H1 (cell line): ENCODE measurements around the gene PTCH1.

ENCODE experiments used
- BRCA1 ChIP-seq: IDR thresholded peaks from 2 replicates; pipeline ENCODE4 v1.6.1; 2012; ENCODE audit warnings: low read depth, low read length, improper control_type of control experiment
- CTCF ChIP-seq, 3 experiments: IDR thresholded peaks; 1 replicate in 2 of 3; 2 replicates in 1 of 3; pipeline versions ENCODE4 v1.5.1 to v1.6.1; 2011; ENCODE audit warnings: low read length in 3 of 3, mild to moderate bottlenecking in 3 of 3, inconsistent platforms in 2 of 3, low read depth in 1 of 3, moderate library complexity in 1 of 3; ENCODE audit not compliant: insufficient read depth in 1 of 3; ENCODE audit errors: control extremely low read depth in 1 of 3
- EP300 ChIP-seq, 2 experiments: IDR thresholded peaks; 1 replicate in 1 of 2; 2 replicates in 1 of 2; pipeline ENCODE4 v1.6.1; 2011 to 2012; ENCODE audit warnings: low read depth in 2 of 2, low read length in 2 of 2, mild to moderate bottlenecking in 2 of 2, borderline replicate concordance in 1 of 2, inconsistent platforms in 1 of 2, moderate library complexity in 1 of 2
- KDM1A ChIP-seq: fragments of 200-600, 300-600 bp; sonication (generic); IDR thresholded peaks from 2 replicates; pipeline ENCODE4 v1.7.1; 2016; ENCODE audit warnings: mild to moderate bottlenecking, low read length, borderline replicate concordance
- MAX ChIP-seq: IDR thresholded peaks from 2 replicates; pipeline ENCODE4 v1.6.1; 2012; ENCODE audit warnings: inconsistent platforms
- POLR2A ChIP-seq, 2 experiments: IDR thresholded peaks; 1 replicate in 1 of 2; 2 replicates in 1 of 2; pipeline ENCODE4 v1.6.1; 2011; ENCODE audit warnings: low read depth in 2 of 2, low read length in 2 of 2, mild to moderate bottlenecking in 2 of 2; ENCODE audit errors: control extremely low read depth in 1 of 2
- SIX5 ChIP-seq: IDR thresholded peaks from 2 replicates; pipeline ENCODE4 v1.6.1; 2011; ENCODE audit warnings: mild to moderate bottlenecking, low read depth, low read length
- SP1 ChIP-seq: IDR thresholded peaks from 2 replicates; pipeline ENCODE4 v1.6.1; 2011; ENCODE audit warnings: low read depth, low read length
- SRF ChIP-seq: IDR thresholded peaks from 2 replicates; pipeline ENCODE4 v1.6.1; 2011; ENCODE audit warnings: mild to moderate bottlenecking, low read depth, low read length, moderate library complexity
- TAF7 ChIP-seq: optimal IDR thresholded peaks from 2 replicates; pipeline ENCODE3; 2011; ENCODE audit warnings: low read depth, mild to moderate bottlenecking, inconsistent platforms, low read length, moderate library complexity, borderline replicate concordance
- TEAD4 ChIP-seq: IDR thresholded peaks from 2 replicates; pipeline ENCODE4 v1.6.1; 2012; ENCODE audit warnings: low read depth, low read length, inconsistent platforms, mixed read lengths

DNA sequence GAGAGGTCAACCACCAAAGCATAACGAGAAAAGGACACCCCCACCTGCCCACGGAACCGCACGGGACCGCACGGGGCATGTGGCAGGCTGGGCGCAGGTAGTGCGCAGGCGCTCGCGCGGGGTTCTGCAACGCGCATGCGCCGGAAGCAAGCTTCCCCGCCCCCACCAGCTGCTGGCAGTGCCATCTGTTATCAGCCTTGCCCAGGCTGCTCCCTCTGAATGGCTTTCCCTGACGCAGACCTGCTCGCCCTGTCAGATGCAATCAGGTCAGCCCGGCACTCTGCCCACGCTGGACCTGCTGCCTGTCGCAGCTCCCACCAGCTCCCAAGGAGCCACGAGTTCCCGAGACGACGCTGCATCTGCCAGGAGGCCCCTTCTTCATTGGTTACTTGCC is 22.8 kb downstream of the PTCH1 start:
- TF ChIP-seq TEAD4 = no peak
- TF ChIP-seq KDM1A = no peak
- TF ChIP-seq POLR2A (IDR thresholded peaks at IDR 0.05; ENCODE audit: control extremely low read depth in 1 of 2, low read depth in 2 of 2, low read length in 2 of 2) = no peak
- no peak for TF ChIP-seq SP1
- no peak for TF ChIP-seq CTCF (IDR thresholded peaks at IDR 0.05; ENCODE audit: control extremely low read depth in 1 of 3, insufficient read depth in 1 of 3, low read depth in 1 of 3, low read length in 3 of 3)
- no peak for TF ChIP-seq EP300 (IDR thresholded peaks at IDR 0.05; ENCODE audit: borderline replicate concordance in 1 of 2, low read depth in 2 of 2, low read length in 2 of 2)
- no peak for TF ChIP-seq TAF7
- no peak for TF ChIP-seq SIX5
- no peak for TF ChIP-seq MAX
- TF ChIP-seq SRF = no peak
- no peak for TF ChIP-seq BRCA1
